NCI-H146 treated with DMSO at 0.1 percent for 48 hours (cell line): Measurements from ENCODE around the gene WDR54.
"Not testable (repeated sequence)": the region's sequence is repeated elsewhere in the genome, so short reads cannot be mapped to it uniquely, and the experiment has no call there.

Experiments
- DNase-seq: peaks from one replicate; lab custom pipeline; 2025; ENCODE audit not compliant: unreplicated experiment; lab: John Stamatoyannopoulos, UW

Gene WDR54

GRCh38 chr2:74450570-74451190 is 29.1 kb downstream of the WDR54 start:
- no peak for DNase-seq

GRCh38 chr2:74454654-74455511 is 33.4 kb downstream of the WDR54 start, which contains the start of gene INO80B:
Gene INO80B, plus strand, starts transcription at chr2:74455087. Its CDS starts 30 bp downstream, at chr2:74455117.
- peak; percentile 95 for DNase-seq

GRCh38 chr2:74457129-74457548 is 35.6 kb downstream of the WDR54 start:
- no peak for DNase-seq

DNA sequence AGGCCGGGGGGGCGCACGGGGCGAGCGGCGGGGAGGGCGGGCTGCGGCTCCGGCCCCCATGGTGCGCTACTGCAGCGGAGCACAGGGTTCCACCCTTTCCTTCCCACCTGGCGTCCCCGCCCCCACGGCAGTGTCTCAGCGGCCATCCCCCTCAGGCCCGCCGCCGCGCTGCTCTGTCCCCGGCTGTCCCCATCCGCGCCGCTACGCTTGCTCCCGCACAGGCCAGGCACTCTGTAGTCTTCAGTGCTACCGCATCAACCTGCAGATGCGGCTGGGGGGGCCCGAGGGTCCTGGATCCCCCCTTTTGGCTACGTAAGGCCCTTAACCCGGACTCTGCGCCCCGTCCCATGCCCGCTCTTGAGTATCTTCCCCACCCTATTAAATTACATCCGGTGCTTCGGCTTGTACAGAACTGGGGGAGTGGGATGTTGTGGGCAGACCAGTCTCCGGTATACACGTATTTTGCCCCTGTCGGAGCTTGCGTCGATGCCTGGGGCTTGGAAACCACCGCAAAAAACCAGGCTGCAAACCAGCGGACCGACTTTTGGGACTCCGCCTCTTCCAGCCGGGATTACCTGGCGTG is 36.1 kb downstream of the WDR54 start:
- DNase-seq, result peak; percentile 74

GRCh38 chr2:74458132-74458937 is 36.8 kb downstream of the WDR54 start, which contains the start of gene WBP1:
Gene WBP1, plus strand, starts transcription at chr2:74458438. Its CDS starts 165 bp downstream, at chr2:74458603.
- peak; percentile 99 for DNase-seq

- DNase-seq, result no peak
Observed at GRCh38 chr2:74458938-74459363, 37.4 kb downstream of the WDR54 start.

GRCh38 chr2:74459503-74460118 is 38.1 kb downstream of the WDR54 start:
- DNase-seq, result not testable (repeated sequence)

GRCh38 chr2:74460187-74460586 is 38.7 kb downstream of the WDR54 start:
- not testable (repeated sequence) for DNase-seq

DNA sequence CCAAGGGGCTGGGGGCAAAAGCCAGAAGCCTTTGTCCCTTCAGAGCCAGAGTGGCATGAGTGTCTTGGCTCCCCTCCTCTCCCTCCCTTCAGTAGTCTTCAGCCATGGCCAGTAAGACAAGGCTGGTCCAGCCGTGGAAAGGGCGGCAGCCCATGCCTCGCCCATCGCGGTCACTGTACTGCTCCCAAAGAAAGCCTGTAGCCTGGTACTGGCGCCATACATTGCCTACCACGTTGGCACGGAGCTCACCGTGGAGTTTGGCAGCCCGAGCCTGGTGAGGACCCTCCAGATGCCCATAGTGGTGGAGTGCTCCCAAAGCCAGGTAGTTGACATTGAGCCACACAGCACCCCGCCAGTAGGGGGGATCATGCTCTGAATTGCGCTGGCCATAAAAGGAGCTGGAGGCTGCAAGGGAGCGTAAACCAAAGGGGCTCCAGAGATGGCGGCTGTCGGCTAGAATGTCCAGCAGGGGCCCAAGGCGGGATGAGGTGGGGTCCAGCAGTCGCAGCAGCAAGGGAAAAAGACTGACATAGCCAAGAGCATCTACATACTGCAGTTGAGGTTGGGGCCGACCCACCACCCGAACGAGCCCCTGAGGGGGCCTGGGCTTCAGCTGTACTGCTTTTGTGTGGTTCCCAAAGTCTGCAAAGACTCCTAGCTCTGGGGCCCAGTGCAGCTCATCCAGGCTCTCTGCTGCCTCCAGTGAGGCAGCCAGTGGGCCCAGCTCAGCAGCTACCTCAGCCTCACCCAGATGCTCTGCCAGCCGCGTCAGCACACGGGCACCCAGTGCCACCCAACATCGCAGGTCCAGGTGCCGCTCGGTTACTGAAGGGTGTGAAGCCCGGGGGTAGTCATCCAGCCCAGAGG is 39.9 kb downstream of the WDR54 start:
- no peak for DNase-seq

DNA sequence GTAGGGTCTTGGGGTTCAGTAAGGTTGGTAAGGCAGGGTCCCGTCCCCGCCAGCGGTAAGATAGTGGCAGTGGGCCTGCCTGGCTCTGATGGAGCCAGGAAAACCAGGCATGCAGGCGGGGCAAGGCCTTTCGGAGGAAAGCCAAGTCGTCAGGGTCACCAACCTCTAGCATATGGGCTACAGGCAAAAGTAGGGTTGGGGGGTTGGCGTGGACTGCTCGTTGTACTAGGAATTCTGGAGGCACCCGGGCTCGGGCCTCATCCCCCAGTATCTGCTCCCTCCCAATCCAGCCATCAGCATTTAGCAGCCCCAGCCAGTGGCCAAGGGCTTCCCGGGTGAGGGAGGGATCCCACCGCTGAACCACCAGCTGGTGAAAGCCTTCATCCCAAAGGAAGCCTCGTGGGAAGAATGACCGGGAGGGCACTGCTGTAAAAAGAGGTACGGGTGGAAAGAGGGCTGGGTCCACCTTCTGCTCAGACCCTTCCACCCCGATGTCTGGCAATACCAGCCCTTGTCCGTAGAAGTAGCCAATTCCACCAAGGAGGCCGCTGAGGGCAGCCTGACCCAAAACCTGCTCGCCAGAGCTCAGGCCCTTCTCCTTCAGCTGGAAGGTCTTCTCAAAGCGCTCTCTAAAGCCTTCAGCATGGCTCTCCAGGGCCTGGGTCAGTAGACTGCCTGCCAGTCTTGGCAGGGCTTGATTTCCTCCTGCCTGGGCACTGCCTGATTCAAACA is 40.7 kb downstream of the WDR54 start:
- DNase-seq, result no peak

DNA sequence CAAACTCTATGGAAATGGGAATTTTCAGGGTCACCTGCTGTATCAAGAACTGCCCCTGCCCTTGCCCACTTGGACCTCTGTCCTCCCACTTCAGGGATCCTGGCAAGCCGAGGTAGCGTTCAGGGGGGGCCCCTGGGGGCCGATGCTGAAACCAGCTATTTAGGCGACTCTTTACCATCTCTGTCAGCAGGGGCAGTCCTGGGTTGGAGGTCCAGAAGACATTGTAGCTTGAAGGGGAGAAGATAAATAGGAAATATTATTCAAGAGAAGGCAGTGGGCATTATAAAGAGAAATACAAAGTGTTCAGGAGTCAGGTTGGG is 41.2 kb downstream of the WDR54 start:
- no peak for DNase-seq

GRCh38 chr2:74464406-74464805 is 42.9 kb downstream of the WDR54 start:
- DNase-seq, result no peak

DNA sequence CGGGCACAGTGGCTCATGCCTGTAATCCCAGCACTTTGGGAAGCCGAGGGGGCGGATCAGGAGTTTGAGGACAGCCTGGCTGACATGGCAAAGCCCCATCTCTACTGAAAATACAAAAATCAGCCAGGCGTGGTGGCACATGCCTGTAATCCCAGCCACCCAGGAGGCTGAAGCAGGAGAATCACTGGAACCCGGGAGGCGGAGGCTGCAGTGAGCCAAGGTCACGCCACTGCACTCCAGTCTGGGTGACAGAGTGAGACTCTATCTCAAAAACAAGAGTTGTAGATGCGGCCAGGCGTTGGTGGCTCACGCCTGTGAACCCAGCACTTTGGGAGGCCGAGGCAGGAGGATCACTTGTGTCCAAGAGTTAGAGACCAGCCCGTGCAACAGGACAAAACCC is 49.2 kb downstream of the WDR54 start:
- not testable (repeated sequence) for DNase-seq

- DNase-seq, result no peak
Observed at GRCh38 chr2:74471332-74472065, 50.0 kb downstream of the WDR54 start.

DNA sequence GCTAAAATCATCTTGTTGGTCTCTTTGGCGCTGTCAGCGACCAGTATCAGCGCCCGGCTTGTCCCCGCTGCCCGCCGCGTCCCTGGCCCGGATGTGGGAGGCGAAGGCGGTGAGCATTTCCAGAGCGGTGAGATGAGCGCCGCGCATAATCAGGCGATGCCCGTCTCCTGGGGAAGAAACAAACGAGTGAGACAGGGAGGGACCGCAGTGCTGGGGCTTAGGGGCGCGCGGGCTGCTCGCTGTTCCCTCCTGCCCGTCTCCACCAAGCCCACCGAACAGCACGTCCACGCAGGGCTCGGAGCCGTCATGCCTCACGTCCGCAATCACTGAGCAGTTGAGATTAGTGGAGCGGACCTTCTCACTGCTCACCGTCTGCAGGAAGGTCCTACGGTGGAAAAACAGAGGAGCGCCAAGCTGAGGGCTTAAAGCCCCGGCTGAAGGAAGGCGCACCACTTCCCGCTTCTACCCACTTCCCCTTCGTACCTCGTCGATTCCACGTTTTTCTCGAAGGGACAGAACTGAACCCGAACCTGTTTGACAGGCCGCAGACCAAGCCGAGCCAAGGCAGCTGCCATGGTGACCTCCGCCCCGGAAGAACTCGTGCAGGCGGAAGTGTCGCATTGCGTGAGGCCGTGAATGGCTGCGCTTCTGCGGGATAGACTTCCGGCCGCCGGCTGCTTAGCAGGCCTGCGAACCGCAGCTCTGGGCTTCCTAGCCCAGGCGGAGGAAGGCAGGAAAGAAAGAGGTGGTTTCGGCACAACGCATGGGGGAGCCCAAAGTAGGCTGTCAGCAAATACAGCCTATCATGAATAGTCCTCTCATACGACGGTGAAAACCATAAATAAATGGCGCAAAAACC is 50.8 kb downstream of the WDR54 start, which contains the start of gene MRPL53:
MRPL53 (minus strand) TSS at position 595 of the 859 bp plus-strand sequence; CDS start at position 575, 20 bp downstream.
- peak; percentile 70 for DNase-seq

DNA sequence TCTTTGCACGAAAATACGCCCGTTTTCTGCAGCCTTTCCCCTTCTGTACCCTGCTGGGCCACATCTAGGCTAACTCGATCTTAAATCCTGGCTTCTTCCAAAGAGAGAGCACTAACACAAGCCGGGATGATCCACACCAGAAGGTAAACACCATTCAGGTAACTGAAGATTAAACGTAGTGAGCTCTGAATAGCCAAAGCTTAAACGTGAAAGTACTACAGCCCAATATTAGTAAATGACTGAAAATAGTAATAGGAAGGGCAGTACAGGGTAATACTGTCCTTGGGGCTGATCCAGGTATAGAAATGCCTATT is 51.4 kb downstream of the WDR54 start:
- no peak for DNase-seq

DNA sequence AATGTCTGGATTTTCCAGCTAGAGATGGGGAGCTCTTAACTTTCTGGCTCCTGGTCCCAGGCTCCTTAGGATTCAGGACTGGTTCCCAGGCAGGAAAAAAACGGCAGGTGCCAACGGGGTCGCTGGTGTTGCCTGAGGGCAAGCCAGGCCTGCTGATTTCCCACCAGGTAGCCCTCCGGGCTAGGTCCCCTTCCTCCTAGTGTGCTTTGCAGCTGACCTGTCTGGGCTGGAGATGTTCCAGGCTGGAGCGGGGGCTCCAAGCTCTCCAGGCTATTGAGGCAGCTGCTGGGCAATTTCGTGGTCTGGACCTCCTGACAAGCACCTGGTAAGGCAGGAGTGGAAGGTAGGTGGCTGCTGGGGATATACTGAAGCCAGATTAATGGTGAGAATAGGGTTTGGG is 53.0 kb downstream of the WDR54 start:
- no peak for DNase-seq
